ENCODE measurements around the gene BET1. TPM values are rescaled to one million over a fixed set of nuclear protein-coding genes. Genes with fewer than 3 reads are reported as not detected.

BET1 gene
- total and polyA plus RNA-seq, 9 of the 15 experiments (the other 6 are each of a cell fraction or from before 2014, with no cell fraction given): 15.8 to 190 (median 37.8) TPM

- Histone ChIP-seq H3K27me3 (ENCODE audit: control insufficient read depth in 2 of 2, insufficient read depth in 2 of 2, low read length in 2 of 2) (peaks cover 0 to 8% of the 10 kb centered on the region in 2 experiments; a peak in 3 of 5 replicates), H2AFZ (ENCODE audit: low read depth, low read length) (no peak overlapping the region), H3K79me2 (ENCODE audit: control insufficient read depth, insufficient read depth, low read length) (peaks cover 7% of the 10 kb centered on the region), H3K4me2 (ENCODE audit: insufficient read depth, low read length) (no peak overlapping the region), H3K27ac (ENCODE audit: extremely low read depth, low read depth, low read length) (no peak overlapping the region), H3K9me1 (ENCODE audit: control insufficient read depth, insufficient read depth, low read length) (no peaks in the 10 kb centered on the region), H3K9ac (ENCODE audit: insufficient read depth in 1 of 2, low read depth in 2 of 2, low read length in 2 of 2) (no peak overlapping the region), H3K4me3 (no peak overlapping the region), H3K36me3 (ENCODE audit: control insufficient read depth, insufficient read depth, low read length) (no peaks in the 10 kb centered on the region), H3K4me1 (replicated peaks in 1 of 2; ENCODE audit: control insufficient read depth in 2 of 2, insufficient read depth in 2 of 2, low read length in 2 of 2) (peaks cover 0 to 10% of the 10 kb centered on the region in 2 experiments; a peak in 2 of 5 replicates), H4K20me1 (replicated peaks; ENCODE audit: control insufficient read depth, insufficient read depth, low read length) (no peaks in the 10 kb centered on the region), H3K9me3 (replicated peaks; ENCODE audit: control insufficient read depth, insufficient read depth, low read depth, low read length) (no peaks in the 10 kb centered on the region)
- BruUV-seq (replicated peaks): no TSS peak
- intact Hi-C loops (cut with micrococcal nuclease): no loop called here
- no peak for FAIRE-seq
- in situ Hi-C loops (cut with MboI): no loop called here
- DNase-seq (ENCODE audit: extremely low read depth in 1 of 4, low spot score in 3 of 4): no peak
- TF ChIP-seq CAMTA2 (CRISPR knock-in tag; conservative IDR thresholded peaks at IDR 0.05) (no peak), NFIC (IDR thresholded peaks at IDR 0.05) (0 out of 2 replicates have a peak, but pooled peaks have one; percentile 25)
- ATAC-seq: no peak
- CTCF ChIA-PET (ENCODE audit: low intra/inter-chr PET ratio): no interaction called here
- WGBS (ENCODE audit: insufficient coverage, low coverage, missing lambda C conversion rate): 0% methylated on average over 1 of the region's 2 CpGs
- POLR2A ChIA-PET: no interaction called here
These were observed 4.4 kb upstream of the BET1 start for GRCh38 chr7:94008537-94008936.

GRCh38 chr7:94005753-94006152 lies 1.6 kb upstream of the BET1 start:
- H2AFZ ChIP-seq (ENCODE audit: low read depth, low read length): peak overlapping the region; percentile 15; the same call in 1 of the 2 replicates
- DNase-seq (ENCODE audit: extremely low read depth in 1 of 4, low spot score in 3 of 4) (no peak), ATAC-seq (no peak), FAIRE-seq (no peak)
- H3K4me3 ChIP-seq: no peak overlapping the region
- POLR2A ChIA-PET: interaction anchor here (0.5 to 1.0 kb wide), 2 partner anchors 32 to 1497 kb away, joined by 3 read pairs; no protein-coding TSS in a partner anchor
- intact Hi-C loops (cut with micrococcal nuclease) (no loop called here), in situ Hi-C loops (cut with MboI) (no loop called here)
- 7% methylated on average over 3 of the region's 3 CpGs for WGBS (ENCODE audit: insufficient coverage, low coverage, missing lambda C conversion rate)
- no TSS peak for BruUV-seq (replicated peaks)
- H3K4me2 ChIP-seq (ENCODE audit: insufficient read depth, low read length): no peak overlapping the region
- H3K36me3 ChIP-seq (ENCODE audit: control insufficient read depth, insufficient read depth, low read length): no peaks in the 10 kb centered on the region
- H3K4me1 ChIP-seq (replicated peaks in 1 of 2; ENCODE audit: control insufficient read depth in 2 of 2, insufficient read depth in 2 of 2, low read length in 2 of 2): peaks cover 3 to 5% of the 10 kb centered on the region in 2 experiments; a peak in 3 of 5 replicates
- CTCF ChIA-PET (ENCODE audit: low intra/inter-chr PET ratio): no interaction called here
- TF ChIP-seq FOS (IDR thresholded peaks at IDR 0.05; ENCODE audit: extremely low read depth, insufficient read length) (no peak), CBX8 (IDR thresholded peaks at IDR 0.05; ENCODE audit: borderline replicate concordance, extremely low read depth, low read depth, low read length, poor library complexity, severe bottlenecking) (peak; percentile 92)
- H3K9me1 ChIP-seq (ENCODE audit: control insufficient read depth, insufficient read depth, low read length): no peaks in the 10 kb centered on the region
- no peak overlapping the region for H3K27ac ChIP-seq (ENCODE audit: extremely low read depth, low read depth, low read length)
- H3K9me3 ChIP-seq (replicated peaks; ENCODE audit: control insufficient read depth, insufficient read depth, low read depth, low read length): no peaks in the 10 kb centered on the region
- no peaks in the 10 kb centered on the region; a peak in 2 of 5 replicates for H3K27me3 ChIP-seq (ENCODE audit: control insufficient read depth in 2 of 2, insufficient read depth in 2 of 2, low read length in 2 of 2)
- no peaks in the 10 kb centered on the region for H4K20me1 ChIP-seq (replicated peaks; ENCODE audit: control insufficient read depth, insufficient read depth, low read length)
- H3K9ac ChIP-seq (ENCODE audit: insufficient read depth in 1 of 2, low read depth in 2 of 2, low read length in 2 of 2): no peak overlapping the region
- H3K79me2 ChIP-seq (ENCODE audit: control insufficient read depth, insufficient read depth, low read length): peaks cover 28% of the 10 kb centered on the region
